Epithelial cell of proximal tubule (primary cell): ENCODE data around the gene WDR43. TPM values are rescaled to one million over a fixed set of nuclear protein-coding genes. Genes with fewer than 3 reads are reported as not detected.

Experiments
- DNase-seq: peaks from one replicate; pipeline ENCODE4 v3.0.0-alpha.2; 2011; ENCODE audit warnings: low read depth
- H3K4me3 ChIP-seq: 2 replicates; pipeline ENCODE4 v1.5.1; 2011; ENCODE audit warnings: low read depth, mild to moderate bottlenecking, low read length
- CTCF ChIP-seq: conservative IDR thresholded peaks from 2 replicates; pipeline ENCODE4 v1.5.1; 2012; ENCODE audit warnings: low read depth, mild to moderate bottlenecking, low read length
- total RNA-seq: library from RNA; depleted of rRNA; stranded (reverse); fragments of >200 nt; gene quantifications from 2 replicates; pipeline ENCODE4 v1.2.3, GENCODE V29; 2015

WDR43 gene
- total RNA-seq, 1 donor from 2014 or later, result 52.2 TPM

GRCh38 chr2:28930205-28930604 is 35.7 kb downstream of the WDR43 start:
- no peak for TF ChIP-seq CTCF
- DNase-seq, result no peak
- no peak overlapping the region for H3K4me3 ChIP-seq

GRCh38 chr2:28934769-28935168 is 40.3 kb downstream of the WDR43 start:
- no peak for TF ChIP-seq CTCF
- DNase-seq, result no peak
- no peak overlapping the region for H3K4me3 ChIP-seq

GRCh38 chr2:28941008-28941407 is 46.5 kb downstream of the WDR43 start:
- H3K4me3 ChIP-seq, result no peak overlapping the region
- DNase-seq, result no peak
- TF ChIP-seq CTCF, result no peak

GRCh38 chr2:28944535-28945248 is 50.2 kb downstream of the WDR43 start:
- no peak for TF ChIP-seq CTCF
- no peak overlapping the region for H3K4me3 ChIP-seq
- no peak for DNase-seq

- no peak for TF ChIP-seq CTCF
- no peak for DNase-seq
- no peak overlapping the region for H3K4me3 ChIP-seq
These were observed 53.7 kb downstream of the WDR43 start for GRCh38 chr2:28948160-28948559.

DNA sequence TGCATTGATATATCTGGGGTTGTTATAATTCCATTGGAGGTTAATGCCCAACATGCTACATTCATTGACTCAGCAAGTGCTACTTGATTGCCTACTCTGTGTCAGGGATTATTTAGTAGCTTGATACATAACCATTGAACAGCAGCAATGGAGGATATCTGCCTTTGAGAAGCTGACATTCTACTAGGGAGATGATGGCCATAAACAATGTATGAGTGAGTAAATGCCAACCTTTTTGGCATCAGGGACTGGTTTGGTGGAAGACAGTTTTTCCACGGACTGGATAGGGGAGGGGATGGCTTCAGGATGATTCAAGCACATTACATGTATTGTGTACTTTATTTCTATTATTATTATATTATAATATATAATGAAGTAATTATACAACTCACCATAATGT is 54.7 kb downstream of the WDR43 start:
- DNase-seq, result no peak
- TF ChIP-seq CTCF, result no peak
- no peak overlapping the region for H3K4me3 ChIP-seq
